H9 (cell line): ENCODE data around the gene CLOCK. TPM values are rescaled to one million over a fixed set of nuclear protein-coding genes. Genes with fewer than 3 reads are reported as not detected.

Experiments
- DNase-seq: peaks from one replicate; pipeline ENCODE4 v3.0.0-alpha.2; 2017
- H2AFZ ChIP-seq: one replicate; pipeline ENCODE4 v1.6.1; 2013; ENCODE audit warnings: mild to moderate bottlenecking, low read length, control low read depth, moderate library complexity
- H2AK5ac ChIP-seq: 2 replicates; pipeline ENCODE4 v1.6.1; 2013; ENCODE audit warnings: low read length, control low read depth, mixed read lengths; ENCODE audit not compliant: insufficient read length
- H2BK120ac ChIP-seq: one replicate; pipeline ENCODE4 v1.6.1; 2013; ENCODE audit warnings: low read depth, mild to moderate bottlenecking, low read length, control low read depth, inconsistent platforms; ENCODE audit not compliant: poor library complexity, severe bottlenecking
- H2BK12ac ChIP-seq: 2 replicates; pipeline ENCODE4 v1.6.1; 2013; ENCODE audit warnings: low read length, control low read depth, mixed read lengths, low read depth; ENCODE audit not compliant: insufficient read length
- H2BK15ac ChIP-seq: 2 replicates; pipeline ENCODE4 v1.6.1; 2013; ENCODE audit warnings: low read depth, low read length, control low read depth
- H2BK20ac ChIP-seq: one replicate; pipeline ENCODE4 v1.6.1; 2013; ENCODE audit warnings: low read depth, mild to moderate bottlenecking, low read length, control low read depth, inconsistent platforms; ENCODE audit not compliant: poor library complexity, severe bottlenecking
- H2BK5ac ChIP-seq: 2 replicates; pipeline ENCODE4 v1.6.1; 2013; ENCODE audit warnings: low read length, control low read depth, mixed read lengths; ENCODE audit not compliant: insufficient read length
- H3K14ac ChIP-seq: 2 replicates; pipeline ENCODE4 v1.6.1; 2013; ENCODE audit warnings: low read length, control low read depth; ENCODE audit not compliant: insufficient read depth
- H3K18ac ChIP-seq: 2 replicates; pipeline ENCODE4 v1.6.1; 2013; ENCODE audit warnings: low read depth, mild to moderate bottlenecking, mixed read lengths, low read length, control low read depth; ENCODE audit not compliant: insufficient read length
- H3K23ac ChIP-seq: 2 replicates; pipeline ENCODE4 v1.6.1; 2013; ENCODE audit warnings: low read length, control low read depth, mixed read lengths, low read depth; ENCODE audit not compliant: insufficient read length
- H3K23me2 ChIP-seq: 2 replicates; pipeline ENCODE4 v1.6.1; 2013; ENCODE audit warnings: low read depth, mild to moderate bottlenecking, mixed read lengths, low read length, control low read depth; ENCODE audit not compliant: insufficient read length, poor library complexity, severe bottlenecking
- H3K27ac ChIP-seq: 2 replicates; pipeline ENCODE4 v1.5.1; 2013; ENCODE audit warnings: low read length, control low read depth, mixed read lengths, low read depth; ENCODE audit not compliant: insufficient read length
- H3K27me3 ChIP-seq: 2 replicates; pipeline ENCODE4 v1.6.1; 2013; ENCODE audit warnings: low read length, control low read depth, inconsistent platforms; ENCODE audit not compliant: insufficient read depth
- H3K4ac ChIP-seq: 2 replicates; pipeline ENCODE4 v1.6.1; 2013; ENCODE audit warnings: low read depth, mild to moderate bottlenecking, control low read depth, inconsistent platforms, low read length, moderate library complexity
- H3K4me1 ChIP-seq: 2 replicates; pipeline ENCODE4 v1.6.1; 2013; ENCODE audit warnings: low read length, control low read depth, inconsistent platforms; ENCODE audit not compliant: insufficient read depth
- H3K4me2 ChIP-seq: 2 replicates; pipeline ENCODE4 v1.6.1; 2013; ENCODE audit warnings: low read length, control low read depth, mixed read lengths; ENCODE audit not compliant: insufficient read length, insufficient read depth
- H3K56ac ChIP-seq: 2 replicates; pipeline ENCODE4 v1.6.1; 2013; ENCODE audit warnings: low read depth, mild to moderate bottlenecking, mixed read lengths, low read length, control low read depth; ENCODE audit not compliant: insufficient read length
- H3K79me1 ChIP-seq: 2 replicates; pipeline ENCODE4 v1.6.1; 2013; ENCODE audit warnings: low read depth, mild to moderate bottlenecking, moderate library complexity, low read length, control low read depth, inconsistent platforms; ENCODE audit not compliant: insufficient read depth, poor library complexity, severe bottlenecking
- H3K79me2 ChIP-seq: 2 replicates; pipeline ENCODE4 v1.6.1; 2013; ENCODE audit warnings: low read length, control low read depth, inconsistent platforms; ENCODE audit not compliant: insufficient read depth
- H3K9ac ChIP-seq: 2 replicates; pipeline ENCODE4 v1.6.1; 2013; ENCODE audit warnings: low read length, control low read depth, mixed read lengths; ENCODE audit not compliant: insufficient read length; ENCODE audit errors: extremely low read depth
- H3K9me3 ChIP-seq: one replicate; pipeline ENCODE4 v1.6.1; 2013; ENCODE audit warnings: low read depth, low read length, inconsistent platforms; ENCODE audit not compliant: control insufficient read depth
- H3T11ph ChIP-seq: one replicate; pipeline ENCODE4 v1.6.1; 2013; ENCODE audit warnings: mild to moderate bottlenecking, low read length, control low read depth, inconsistent platforms
- H4K20me1 ChIP-seq: one replicate; pipeline ENCODE4 v1.6.1; 2013; ENCODE audit not compliant: control insufficient read depth, insufficient read length, insufficient read depth
- H4K5ac ChIP-seq: 2 replicates; pipeline ENCODE4 v1.6.1; 2013; ENCODE audit warnings: low read depth, mild to moderate bottlenecking, mixed read lengths, low read length, control low read depth; ENCODE audit not compliant: insufficient read length
- H4K8ac ChIP-seq: replicated peaks from 2 replicates; pipeline ENCODE4 v1.6.1; 2013; ENCODE audit warnings: low read length, control low read depth, mixed read lengths, low read depth; ENCODE audit not compliant: insufficient read length
- H4K91ac ChIP-seq: 2 replicates; pipeline ENCODE4 v1.6.1; 2013; ENCODE audit warnings: low read depth, mild to moderate bottlenecking, moderate library complexity, mixed read lengths, low read length, control low read depth; ENCODE audit not compliant: insufficient read length
- H3K27ac Mint-ChIP-seq, 3 experiments: 2 replicates in 2 of 3; 3 replicates in 1 of 3; pipeline ENCODE4 v1.8.0; 2020 to 2021; ENCODE audit warnings: mixed read lengths in 3 of 3, mild to moderate bottlenecking in 1 of 3, moderate library complexity in 1 of 3
- H3K27me3 Mint-ChIP-seq: 2 replicates; pipeline ENCODE4 v1.8.0; 2021; ENCODE audit warnings: low read depth, mild to moderate bottlenecking, moderate library complexity, mixed read lengths
- H3K36me3 Mint-ChIP-seq, 3 experiments: 2 replicates in 2 of 3; 3 replicates in 1 of 3; pipeline ENCODE4 v1.8.0; 2020 to 2021; ENCODE audit warnings: low read depth in 3 of 3, mixed read lengths in 3 of 3; ENCODE audit not compliant: insufficient read depth in 1 of 3
- H3K4me1 Mint-ChIP-seq, 2 experiments: 2 replicates each; pipeline ENCODE4 v1.8.0; 2020; ENCODE audit warnings: mixed read lengths in 2 of 2
- H3K4me3 Mint-ChIP-seq, 2 experiments: 2 replicates in 1 of 2; 3 replicates in 1 of 2; pipeline ENCODE4 v1.8.0; 2020 to 2021; ENCODE audit warnings: mild to moderate bottlenecking in 2 of 2, mixed read lengths in 2 of 2, moderate library complexity in 1 of 2
- H3K9me3 Mint-ChIP-seq, 2 experiments: 2 replicates in 1 of 2; 3 replicates in 1 of 2; pipeline ENCODE4 v1.8.0; 2020; ENCODE audit warnings: mild to moderate bottlenecking in 2 of 2, mixed read lengths in 2 of 2, moderate library complexity in 1 of 2
- WGBS: extraction: QIAGEN DNeasy Blood & Tissue Kit; methylation state at CpG from one replicate; pipeline ENCODE4 v1.1.7; 2013; ENCODE audit warnings: missing lambda C conversion rate, low lambda C conversion rate, mixed read lengths; ENCODE audit not compliant: insufficient read length; ENCODE audit errors: extremely low coverage; 5-methylcytosine and 5-hydroxymethylcytosine counted together
- total RNA-seq: library from RNA; stranded (reverse); gene quantifications from 2 replicates; pipeline ENCODE4 v1.2.1, GENCODE V29; 2021
- TF ChIP-seq, protein P1 (sequence below): fragments of 200-600 bp; sonication (generic); conservative IDR thresholded peaks from 3 replicates; pipeline ENCODE4 v1.8.0; 2021; ENCODE audit warnings: antibody characterized with exemption, mild to moderate bottlenecking

CLOCK gene
- total RNA-seq, 1 experiment from 2014 or later: 16.2 TPM

DNA sequence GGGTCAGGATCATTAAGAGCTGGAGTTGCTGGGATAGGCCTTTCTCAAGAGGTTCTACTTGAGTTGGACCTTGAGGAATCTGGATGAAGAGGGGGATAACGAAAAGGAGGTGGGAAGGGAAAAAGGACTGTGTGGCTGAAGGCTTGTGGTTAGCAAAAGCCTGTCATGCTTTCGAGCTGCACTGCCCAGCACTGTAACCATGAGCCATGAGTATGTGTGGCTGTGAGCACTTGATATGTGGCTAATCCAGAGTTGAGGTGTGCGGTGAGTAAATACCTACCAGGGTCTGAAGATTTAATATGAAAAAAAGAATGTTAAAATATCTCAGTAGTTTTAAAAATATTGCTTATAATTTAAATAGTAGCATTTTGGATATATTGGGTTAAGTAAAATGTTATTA is 139.6 kb downstream of the CLOCK start:
- Mint-ChIP-seq H3K4me3 (no peak overlapping the region), H3K27me3 (no peaks in the 10 kb centered on the region), H3K36me3 (peaks cover 30 to 45% (median 43%) of the 10 kb centered on the region in 3 experiments), H3K9me3 (no peaks in the 10 kb centered on the region), H3K27ac (peak overlapping the region in 1 of 3 experiments; percentile 95; a peak in 2 of 7 replicates), H3K4me1 (peaks cover 13 to 19% of the 10 kb centered on the region in 2 experiments)
- H2BK5ac ChIP-seq: no peak overlapping the region
- H3K23ac ChIP-seq: no peak overlapping the region
- no peak overlapping the region for H2AK5ac ChIP-seq
- H4K5ac ChIP-seq: no peak overlapping the region
- H3K79me1 ChIP-seq: no peaks in the 10 kb centered on the region
- H3K18ac ChIP-seq: no peak overlapping the region
- no peak overlapping the region for H2AFZ ChIP-seq
- H3K4me2 ChIP-seq: no peak overlapping the region
- no peak overlapping the region for H2BK20ac ChIP-seq
- no peak overlapping the region for H3K14ac ChIP-seq
- no peak overlapping the region for H2BK15ac ChIP-seq
- no peak overlapping the region for H3T11ph ChIP-seq
- DNase-seq: no peak
- H3K79me2 ChIP-seq: peaks cover 37% of the 10 kb centered on the region; the same call in 1 of the 2 replicates
- no peak overlapping the region for H3K9ac ChIP-seq
- H2BK12ac ChIP-seq: no peak overlapping the region
- H4K20me1 ChIP-seq: no peaks in the 10 kb centered on the region
- no peak overlapping the region for H3K4ac ChIP-seq
- H4K8ac ChIP-seq: no peak overlapping the region
- H3K27ac ChIP-seq: no peak overlapping the region
- H3K9me3 ChIP-seq: no peaks in the 10 kb centered on the region
- TF ChIP-seq, protein P1, sequence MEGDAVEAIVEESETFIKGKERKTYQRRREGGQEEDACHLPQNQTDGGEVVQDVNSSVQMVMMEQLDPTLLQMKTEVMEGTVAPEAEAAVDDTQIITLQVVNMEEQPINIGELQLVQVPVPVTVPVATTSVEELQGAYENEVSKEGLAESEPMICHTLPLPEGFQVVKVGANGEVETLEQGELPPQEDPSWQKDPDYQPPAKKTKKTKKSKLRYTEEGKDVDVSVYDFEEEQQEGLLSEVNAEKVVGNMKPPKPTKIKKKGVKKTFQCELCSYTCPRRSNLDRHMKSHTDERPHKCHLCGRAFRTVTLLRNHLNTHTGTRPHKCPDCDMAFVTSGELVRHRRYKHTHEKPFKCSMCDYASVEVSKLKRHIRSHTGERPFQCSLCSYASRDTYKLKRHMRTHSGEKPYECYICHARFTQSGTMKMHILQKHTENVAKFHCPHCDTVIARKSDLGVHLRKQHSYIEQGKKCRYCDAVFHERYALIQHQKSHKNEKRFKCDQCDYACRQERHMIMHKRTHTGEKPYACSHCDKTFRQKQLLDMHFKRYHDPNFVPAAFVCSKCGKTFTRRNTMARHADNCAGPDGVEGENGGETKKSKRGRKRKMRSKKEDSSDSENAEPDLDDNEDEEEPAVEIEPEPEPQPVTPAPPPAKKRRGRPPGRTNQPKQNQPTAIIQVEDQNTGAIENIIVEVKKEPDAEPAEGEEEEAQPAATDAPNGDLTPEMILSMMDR: no peak
- no peak overlapping the region for H2BK120ac ChIP-seq
- no peak overlapping the region for H3K56ac ChIP-seq
- H4K91ac ChIP-seq: no peak overlapping the region
- H3K23me2 ChIP-seq: no peaks in the 10 kb centered on the region
- no peaks in the 10 kb centered on the region for H3K27me3 ChIP-seq
- WGBS: no CpG with 5 or more reads among the region's 3 CpGs
- H3K4me1 ChIP-seq: 0 out of 2 replicates have a peak, but pooled peaks cover 2% of the 10 kb centered on the region
